CD4-positive, alpha-beta T cell treated with Interleukin-21 for 1 hour (primary cell): ENCODE data around the gene CTDSPL.
A peak's percentile ranks its signal among the peaks of the same experiment; 100 is the strongest.
"Not testable (repeated sequence)": the region's sequence is repeated elsewhere in the genome, so short reads cannot be mapped to it uniquely, and the experiment has no call there.

Experiments
- DNase-seq: peaks from one replicate; pipeline ENCODE4 v3.0.0-alpha.2; 2020

The CTDSPL gene

DNA sequence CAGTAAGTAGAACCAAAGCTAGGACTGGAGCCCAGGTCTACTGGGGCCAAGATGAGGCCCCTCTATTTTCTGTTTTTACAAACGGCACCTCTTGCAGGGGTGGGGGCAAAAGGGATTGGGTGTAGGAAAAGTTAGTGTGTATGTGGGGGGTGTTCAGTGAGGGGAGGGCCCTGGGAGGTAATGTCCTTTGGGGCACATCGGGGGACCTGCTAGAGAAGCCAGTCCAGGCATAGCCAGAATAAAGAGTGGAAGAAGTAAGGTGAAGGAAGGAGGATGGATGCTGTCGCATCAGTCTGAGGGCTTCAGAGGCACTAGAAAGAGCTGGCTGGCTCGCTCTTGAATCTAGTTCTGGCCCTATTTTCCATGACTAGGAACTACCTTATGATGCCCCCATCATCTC is 165.2 kb downstream of the CTDSPL start:
- DNase-seq, result no peak

- no peak for DNase-seq
Observed at GRCh38 chr3:38027466-38028465, 166.1 kb downstream of the CTDSPL start.

DNA sequence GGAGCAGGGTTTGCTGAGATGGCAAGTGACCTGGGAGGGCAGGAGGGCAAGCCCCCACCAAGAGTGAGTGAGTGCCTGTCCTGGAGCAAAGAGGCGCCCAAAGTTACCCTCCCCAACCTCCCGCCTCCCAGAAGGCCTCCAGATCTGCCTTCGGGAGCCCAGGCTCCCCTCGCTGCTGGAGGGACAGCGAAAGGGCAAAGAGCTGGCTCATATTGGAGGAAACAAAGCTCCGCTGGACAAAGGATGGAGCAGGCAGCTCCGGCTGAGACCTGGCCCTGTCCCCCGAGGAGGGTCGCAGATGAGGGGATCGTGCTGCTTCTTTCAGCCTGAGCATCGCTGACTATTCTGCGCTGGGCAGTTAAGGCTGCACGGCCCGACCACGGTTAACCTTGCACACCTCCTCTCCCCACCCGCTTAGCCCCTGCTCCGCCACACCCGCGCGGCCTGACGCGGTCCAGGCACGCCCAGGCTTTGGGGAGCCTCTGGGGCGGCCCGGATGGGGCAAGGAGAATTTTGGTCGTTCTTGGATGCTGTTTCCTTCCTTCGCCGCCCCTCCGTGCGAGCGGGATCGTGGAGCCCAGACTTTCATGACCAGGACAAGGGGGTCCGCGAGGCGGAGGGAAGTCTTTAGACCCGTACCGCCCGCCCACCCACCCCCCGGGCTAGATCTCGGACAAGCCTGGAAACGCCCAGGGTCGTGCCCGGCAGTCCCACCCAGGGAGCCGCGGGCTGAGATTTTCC is 167.1 kb downstream of the CTDSPL start:
- DNase-seq, result no peak

- peak; percentile 70 for DNase-seq
Observed at GRCh38 chr3:38029400-38030125, 167.9 kb downstream of the CTDSPL start, which contains the start of gene PLCD1. Gene PLCD1, minus strand, starts transcription at chr3:38029642. Its CDS starts 103 bp downstream, at chr3:38029539.

DNA sequence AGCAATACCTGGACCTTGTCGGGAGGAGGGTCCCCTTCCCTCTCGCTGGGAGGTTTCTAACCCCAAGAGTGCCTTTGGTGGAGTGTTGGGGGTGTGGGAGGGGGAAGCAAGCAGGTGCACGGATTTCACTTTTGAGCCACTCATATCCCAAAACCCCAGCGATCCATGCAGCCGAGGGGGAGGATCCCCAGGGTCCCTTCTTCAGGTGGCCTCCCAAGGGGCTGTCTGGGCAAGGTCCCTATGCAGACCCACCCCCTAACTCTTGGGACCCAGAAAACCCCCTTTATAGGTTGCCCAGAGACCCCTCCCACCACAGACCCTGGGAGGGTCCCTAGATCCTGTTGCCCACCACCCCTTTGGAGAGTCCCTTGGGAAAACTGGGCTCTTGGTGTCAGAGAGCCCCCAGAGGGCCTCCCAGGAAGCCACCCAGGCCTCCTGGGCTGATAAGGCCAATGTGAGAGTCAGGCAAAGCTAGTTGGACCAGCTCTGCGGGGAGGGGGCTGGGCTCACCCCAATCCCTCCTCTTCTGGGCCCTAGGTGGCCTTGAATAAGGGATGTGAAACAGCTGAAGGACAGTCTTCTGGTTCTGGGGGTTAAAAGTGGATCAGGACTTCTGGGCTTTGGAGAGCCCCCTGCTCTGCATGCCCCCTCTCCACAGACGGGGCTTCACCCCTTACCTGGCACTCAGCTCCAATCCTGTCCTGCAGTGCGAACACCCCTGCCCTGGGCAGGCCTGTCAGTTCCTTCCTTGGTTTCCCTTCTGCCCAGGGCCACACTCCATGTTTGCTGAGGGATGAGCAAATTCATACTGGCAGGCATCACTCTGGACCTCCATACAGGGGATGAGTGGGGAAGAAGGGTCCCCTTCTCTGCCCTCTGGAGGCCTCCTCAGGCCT is 168.7 kb downstream of the CTDSPL start:
- no peak for DNase-seq

DNA sequence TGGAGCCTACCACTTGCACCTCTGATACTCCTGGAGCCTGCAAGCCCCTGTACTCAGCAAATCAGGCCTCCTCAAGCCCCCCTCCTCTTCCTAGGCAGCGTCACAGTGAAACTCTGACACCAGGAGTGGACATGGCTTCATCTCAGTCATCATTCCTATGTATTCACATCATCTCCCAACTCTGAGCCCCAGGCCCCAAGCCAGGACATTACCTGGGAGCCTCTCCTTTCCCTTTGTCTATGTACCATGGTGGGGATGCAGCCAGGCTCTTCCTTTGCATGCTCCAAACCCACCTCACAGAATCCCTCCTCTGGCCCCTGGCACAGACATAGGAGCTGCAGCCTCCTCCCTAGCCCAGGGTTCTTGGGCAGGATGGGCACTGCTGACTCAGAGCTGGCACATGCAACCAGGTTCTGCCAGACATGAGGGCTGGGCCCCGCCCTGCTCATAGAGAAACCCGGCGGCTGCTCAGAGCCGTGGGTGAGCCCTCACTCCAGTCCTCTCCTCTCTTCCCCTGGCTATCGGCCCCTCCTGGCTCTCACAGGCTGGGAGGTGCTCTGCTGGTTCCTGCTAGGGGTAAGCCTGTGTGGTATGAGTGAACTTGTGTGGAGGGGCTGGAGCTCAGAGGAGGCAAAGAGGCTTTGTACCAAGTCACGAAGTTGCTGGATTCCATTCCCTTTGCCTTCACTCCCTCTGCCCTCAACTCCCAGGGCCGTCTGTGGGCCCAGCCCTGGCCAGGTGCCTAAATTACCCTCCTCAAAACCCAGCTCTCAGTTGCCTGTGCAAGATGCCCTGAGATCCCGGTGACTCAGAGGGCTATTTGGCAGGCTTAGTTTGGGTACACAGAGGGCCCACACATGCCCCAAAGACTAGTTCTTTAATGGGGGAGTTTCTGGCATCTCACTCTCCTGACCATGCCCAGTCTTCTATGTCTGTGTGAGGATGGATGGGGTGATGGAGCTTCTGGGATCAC is 169.6 kb downstream of the CTDSPL start:
- DNase-seq, result peak; percentile 35

- DNase-seq, result no peak
Observed at GRCh38 chr3:38032328-38032865, 170.7 kb downstream of the CTDSPL start.

GRCh38 chr3:38033586-38033985 is 171.9 kb downstream of the CTDSPL start:
- not testable (repeated sequence) for DNase-seq
